ENCODE measurements around the gene RALGAPA1.
"Not testable (repeated sequence)": the region's sequence is repeated elsewhere in the genome, so short reads cannot be mapped to it uniquely, and the experiment has no call there.

RALGAPA1 gene

DNA sequence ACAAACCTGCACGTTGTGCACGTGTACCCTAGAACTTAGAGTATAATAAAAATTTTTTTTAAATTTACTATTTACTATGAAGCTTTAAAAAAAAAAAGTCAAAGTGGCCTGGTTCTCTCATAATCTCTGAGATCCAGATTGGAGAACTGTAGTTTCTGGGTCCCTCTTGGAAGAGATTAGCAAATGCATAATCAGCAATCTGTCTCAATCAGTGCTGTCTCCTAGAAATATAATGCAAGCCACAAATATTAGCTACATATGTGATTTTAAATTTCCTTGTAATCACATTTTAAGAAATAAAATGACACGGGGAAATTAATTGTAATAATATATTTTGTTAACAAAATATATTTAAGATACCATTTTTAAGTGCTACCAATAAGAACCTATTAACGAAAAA is 32.3 kb downstream of the RALGAPA1 start:
- H3K27me3 ChIP-seq (ENCODE audit: control insufficient read depth, low read length) = no peaks in the 10 kb centered on the region
- no peaks in the 10 kb centered on the region for H3K9me2 ChIP-seq (replicated peaks; ENCODE audit: control insufficient read depth, low read length)
- H3K36me3 ChIP-seq (ENCODE audit: control insufficient read depth, low read length) = no peaks in the 10 kb centered on the region
- H4K20me1 ChIP-seq (ENCODE audit: control insufficient read depth, insufficient read depth, low read depth, low read length) = no peaks in the 10 kb centered on the region
- H3K4me1 ChIP-seq (ENCODE audit: control insufficient read depth, low read length) = no peaks in the 10 kb centered on the region
- no peaks in the 10 kb centered on the region for H3F3A ChIP-seq (ENCODE audit: control insufficient read depth, insufficient read depth)
- H3K79me2 ChIP-seq (ENCODE audit: control insufficient read depth, low read length) = peaks cover 24% of the 10 kb centered on the region
- no peak overlapping the region for H3K4me2 ChIP-seq (ENCODE audit: low read length)
- TF ChIP-seq, protein P1, sequence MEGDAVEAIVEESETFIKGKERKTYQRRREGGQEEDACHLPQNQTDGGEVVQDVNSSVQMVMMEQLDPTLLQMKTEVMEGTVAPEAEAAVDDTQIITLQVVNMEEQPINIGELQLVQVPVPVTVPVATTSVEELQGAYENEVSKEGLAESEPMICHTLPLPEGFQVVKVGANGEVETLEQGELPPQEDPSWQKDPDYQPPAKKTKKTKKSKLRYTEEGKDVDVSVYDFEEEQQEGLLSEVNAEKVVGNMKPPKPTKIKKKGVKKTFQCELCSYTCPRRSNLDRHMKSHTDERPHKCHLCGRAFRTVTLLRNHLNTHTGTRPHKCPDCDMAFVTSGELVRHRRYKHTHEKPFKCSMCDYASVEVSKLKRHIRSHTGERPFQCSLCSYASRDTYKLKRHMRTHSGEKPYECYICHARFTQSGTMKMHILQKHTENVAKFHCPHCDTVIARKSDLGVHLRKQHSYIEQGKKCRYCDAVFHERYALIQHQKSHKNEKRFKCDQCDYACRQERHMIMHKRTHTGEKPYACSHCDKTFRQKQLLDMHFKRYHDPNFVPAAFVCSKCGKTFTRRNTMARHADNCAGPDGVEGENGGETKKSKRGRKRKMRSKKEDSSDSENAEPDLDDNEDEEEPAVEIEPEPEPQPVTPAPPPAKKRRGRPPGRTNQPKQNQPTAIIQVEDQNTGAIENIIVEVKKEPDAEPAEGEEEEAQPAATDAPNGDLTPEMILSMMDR (IDR thresholded peaks at IDR 0.05; ENCODE audit: low read depth, low read length, poor library complexity, severe bottlenecking) = no peak
- TF ChIP-seq EZH2phosphoT487 (IDR thresholded peaks at IDR 0.05; ENCODE audit: borderline replicate concordance, low read length) = no peak
- H3K4me3 ChIP-seq (ENCODE audit: low read length) = no peak overlapping the region
- H3K9me3 ChIP-seq (ENCODE audit: control insufficient read depth, insufficient read depth, low read length) = no peaks in the 10 kb centered on the region
- H3K27ac ChIP-seq (ENCODE audit: low read depth, low read length) = no peak overlapping the region

DNA sequence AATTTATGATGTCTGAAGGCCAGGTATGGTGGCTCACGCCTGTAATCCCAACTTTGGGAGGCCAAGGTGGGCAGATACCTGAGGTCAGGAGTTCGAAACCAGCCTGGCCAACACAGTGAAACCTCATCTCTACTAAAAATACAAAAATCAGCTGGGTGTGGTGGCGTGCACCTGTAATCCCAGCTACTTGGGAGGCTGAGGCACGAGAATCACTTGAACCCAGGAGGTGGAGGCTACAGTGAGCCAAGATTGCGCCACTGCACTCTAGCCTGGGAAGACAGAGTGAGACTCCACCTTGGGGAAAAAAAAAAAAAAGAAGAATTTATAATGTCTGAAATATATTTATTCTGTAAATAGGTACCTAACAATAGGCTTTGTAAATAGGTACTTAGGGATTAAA is 33.0 kb downstream of the RALGAPA1 start:
- not testable (repeated sequence) for H3K9me2 ChIP-seq (replicated peaks; ENCODE audit: control insufficient read depth, low read length); H3K27ac ChIP-seq (ENCODE audit: low read depth, low read length); H3K4me1 ChIP-seq (ENCODE audit: control insufficient read depth, low read length); H3K9me3 ChIP-seq (ENCODE audit: control insufficient read depth, insufficient read depth, low read length); H3K4me3 ChIP-seq (ENCODE audit: low read length); H3K27me3 ChIP-seq (ENCODE audit: control insufficient read depth, low read length); H3K4me2 ChIP-seq (ENCODE audit: low read length); H3F3A ChIP-seq (ENCODE audit: control insufficient read depth, insufficient read depth); H3K36me3 ChIP-seq (ENCODE audit: control insufficient read depth, low read length); H4K20me1 ChIP-seq (ENCODE audit: control insufficient read depth, insufficient read depth, low read depth, low read length)
- peaks cover 18% of the 10 kb centered on the region for H3K79me2 ChIP-seq (ENCODE audit: control insufficient read depth, low read length)

DNA sequence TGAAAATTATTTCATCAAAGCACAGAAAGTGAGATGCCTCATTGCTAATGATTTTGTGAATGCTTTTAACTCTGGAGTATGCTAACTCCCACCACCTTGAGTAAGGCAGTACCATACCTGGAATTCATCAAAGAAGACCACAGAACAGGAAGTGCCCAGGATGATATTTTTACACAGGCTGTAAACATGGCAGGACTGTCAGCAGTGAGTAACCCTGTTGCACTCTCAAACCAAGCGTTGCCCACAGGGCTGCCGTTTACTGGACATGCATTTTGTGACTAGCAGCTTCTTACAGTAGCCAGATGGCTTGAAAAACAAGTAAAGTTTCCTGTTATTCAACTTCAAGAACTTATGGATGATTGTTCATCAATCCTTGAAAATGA is 42.4 kb downstream of the RALGAPA1 start:
- no peak for TF ChIP-seq EZH2phosphoT487 (IDR thresholded peaks at IDR 0.05; ENCODE audit: borderline replicate concordance, low read length)
- TF ChIP-seq, protein P1 (IDR thresholded peaks at IDR 0.05; ENCODE audit: low read depth, low read length, poor library complexity, severe bottlenecking) = no peak
- no peaks in the 10 kb centered on the region for H3K36me3 ChIP-seq (ENCODE audit: control insufficient read depth, low read length)
- no peak overlapping the region for H3K4me2 ChIP-seq (ENCODE audit: low read length)
- no peaks in the 10 kb centered on the region for H3K27me3 ChIP-seq (ENCODE audit: control insufficient read depth, low read length)
- no peaks in the 10 kb centered on the region for H3F3A ChIP-seq (ENCODE audit: control insufficient read depth, insufficient read depth)
- no peak overlapping the region for H3K27ac ChIP-seq (ENCODE audit: low read depth, low read length)
- H3K4me1 ChIP-seq (ENCODE audit: control insufficient read depth, low read length) = no peaks in the 10 kb centered on the region
- H3K79me2 ChIP-seq (ENCODE audit: control insufficient read depth, low read length) = no peaks in the 10 kb centered on the region
- no peaks in the 10 kb centered on the region for H3K9me2 ChIP-seq (replicated peaks; ENCODE audit: control insufficient read depth, low read length)
- H3K4me3 ChIP-seq (ENCODE audit: low read length) = no peak overlapping the region
- H4K20me1 ChIP-seq (ENCODE audit: control insufficient read depth, insufficient read depth, low read depth, low read length) = no peaks in the 10 kb centered on the region
- H3K9me3 ChIP-seq (ENCODE audit: control insufficient read depth, insufficient read depth, low read length) = no peaks in the 10 kb centered on the region

DNA sequence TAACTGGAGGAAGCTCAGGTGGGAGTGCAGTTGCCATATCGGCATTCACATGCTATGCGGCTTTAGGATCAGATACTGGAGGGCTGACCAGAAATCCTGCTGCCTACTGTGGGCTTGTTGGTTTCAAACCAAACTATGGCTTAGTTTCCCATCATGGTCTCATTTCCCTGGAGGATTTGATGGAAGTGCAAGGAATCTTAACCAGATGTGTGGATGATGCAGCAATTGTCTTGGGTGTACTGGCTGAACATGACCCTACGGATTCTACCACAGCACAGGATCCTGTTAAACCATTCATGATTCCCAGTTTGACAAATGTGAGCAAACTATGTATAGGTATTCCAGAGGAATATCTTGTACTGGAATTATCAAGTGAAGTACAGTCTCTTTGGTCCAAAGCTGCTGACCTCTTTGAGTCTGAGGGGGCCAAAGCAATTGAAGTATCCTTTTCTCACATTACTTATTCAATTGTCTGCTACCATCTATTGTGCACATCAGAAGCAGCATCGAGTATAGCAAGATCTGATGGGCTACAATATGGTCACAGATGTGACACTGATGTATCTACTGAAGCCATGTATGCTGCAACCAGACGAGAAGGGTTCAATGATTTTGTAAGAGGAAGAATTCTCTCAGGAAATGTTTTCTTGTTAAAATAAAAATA is 42.9 kb downstream of the RALGAPA1 start:
- H3K4me1 ChIP-seq (ENCODE audit: control insufficient read depth, low read length) = no peaks in the 10 kb centered on the region
- no peaks in the 10 kb centered on the region for H3K9me2 ChIP-seq (replicated peaks; ENCODE audit: control insufficient read depth, low read length)
- no peaks in the 10 kb centered on the region for H3K79me2 ChIP-seq (ENCODE audit: control insufficient read depth, low read length)
- no peaks in the 10 kb centered on the region for H3K9me3 ChIP-seq (ENCODE audit: control insufficient read depth, insufficient read depth, low read length)
- no peaks in the 10 kb centered on the region for H3K36me3 ChIP-seq (ENCODE audit: control insufficient read depth, low read length)
- H4K20me1 ChIP-seq (ENCODE audit: control insufficient read depth, insufficient read depth, low read depth, low read length) = no peaks in the 10 kb centered on the region
- TF ChIP-seq, protein P1 (IDR thresholded peaks at IDR 0.05; ENCODE audit: low read depth, low read length, poor library complexity, severe bottlenecking) = no peak
- TF ChIP-seq EZH2phosphoT487 (IDR thresholded peaks at IDR 0.05; ENCODE audit: borderline replicate concordance, low read length) = no peak
- no peaks in the 10 kb centered on the region for H3F3A ChIP-seq (ENCODE audit: control insufficient read depth, insufficient read depth)
- no peaks in the 10 kb centered on the region for H3K27me3 ChIP-seq (ENCODE audit: control insufficient read depth, low read length)
- no peak overlapping the region for H3K4me2 ChIP-seq (ENCODE audit: low read length)
- no peak overlapping the region for H3K27ac ChIP-seq (ENCODE audit: low read depth, low read length)
- no peak overlapping the region for H3K4me3 ChIP-seq (ENCODE audit: low read length)

Measured in DOHH2 (cell line).